NT2/D1 (cell line): ENCODE data around the gene PTPDC1.

Experiments
- SUZ12 ChIP-seq: IDR thresholded peaks from 2 replicates; pipeline ENCODE4 v1.6.1; 2011; ENCODE audit not compliant: insufficient read length, insufficient read depth; ENCODE audit errors: extremely low read depth
- YY1 ChIP-seq: IDR thresholded peaks from 2 replicates; pipeline ENCODE4 v1.6.1; 2011; ENCODE audit not compliant: insufficient read length, insufficient read depth
- ZNF274 ChIP-seq: IDR thresholded peaks from 2 replicates; pipeline ENCODE4 v1.6.1; 2011; ENCODE audit warnings: mild to moderate bottlenecking, low read depth, low read length

DNA sequence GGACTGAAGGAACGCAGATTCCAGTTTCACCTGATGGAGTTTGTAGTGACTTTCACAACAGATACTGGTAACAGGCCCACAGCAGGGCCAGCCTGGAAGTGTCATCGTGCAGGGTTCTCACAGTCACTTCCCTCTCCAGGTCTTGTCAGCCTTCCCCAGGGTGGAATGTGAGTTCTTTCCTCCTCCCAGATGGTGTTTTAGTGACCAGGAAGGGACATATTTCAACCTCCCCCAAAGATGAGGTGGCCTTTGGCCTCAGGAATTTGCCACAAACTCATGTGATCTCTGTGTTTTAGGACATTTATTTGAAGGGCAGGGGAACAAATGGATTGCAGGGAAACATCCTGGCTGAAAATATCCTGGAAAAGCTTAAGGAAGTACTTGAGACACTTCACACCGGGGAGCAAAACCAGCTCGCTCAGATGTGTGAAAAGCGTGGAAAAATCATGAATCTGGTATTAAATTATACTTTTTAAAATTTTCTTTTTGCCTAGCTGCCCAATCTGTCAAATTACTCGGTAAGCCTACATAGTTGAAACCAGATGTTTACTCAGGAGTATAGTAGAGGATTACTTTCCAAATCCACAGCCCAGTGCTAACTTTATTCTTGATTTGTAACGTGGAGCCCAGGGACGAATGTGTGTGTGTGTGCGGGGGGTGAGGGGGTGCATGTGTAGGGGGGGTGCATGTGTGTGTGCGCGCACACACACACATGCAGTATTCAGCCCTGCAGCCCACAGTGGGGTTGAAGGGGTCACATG lies 66.8 kb downstream of the PTPDC1 start:
- TF ChIP-seq YY1, result no peak
- TF ChIP-seq ZNF274, result no peak
- TF ChIP-seq SUZ12, result no peak
